ENCODE results near the gene SOBP.

Gene SOBP

GRCh38 chr6:107491138-107491609 lies 1.3 kb downstream of the SOBP start:
- ATAC-seq, result peak; percentile 31
- TF ChIP-seq OSR1 (CRISPR knock-in tag; IDR thresholded peaks at IDR 0.05), result no peak
- no peak for TF ChIP-seq BACH2 (CRISPR knock-in tag; IDR thresholded peaks at IDR 0.05; ENCODE audit: borderline replicate concordance)
- no peak for TF ChIP-seq ZNF8 (CRISPR knock-in tag; IDR thresholded peaks at IDR 0.05)
- no peak for TF ChIP-seq SNAI2 (CRISPR knock-in tag; IDR thresholded peaks at IDR 0.05)
- no peak for TF ChIP-seq GLIS3 (CRISPR knock-in tag; IDR thresholded peaks at IDR 0.05)
- TF ChIP-seq TCF4 (CRISPR knock-in tag; IDR thresholded peaks at IDR 0.05; ENCODE audit: borderline replicate concordance), result no peak; the same call in 1 of the 2 replicates
- no peak for TF ChIP-seq CREB5 (CRISPR knock-in tag; IDR thresholded peaks at IDR 0.05; ENCODE audit: low read depth)

- no peak for ATAC-seq
- TF ChIP-seq CSDC2 (CRISPR knock-in tag; IDR thresholded peaks at IDR 0.05) (no peak), ISL1 (CRISPR knock-in tag; IDR thresholded peaks at IDR 0.05) (no peak), TOX (CRISPR knock-in tag; IDR thresholded peaks at IDR 0.05; ENCODE audit: borderline replicate concordance) (no peak), ZNF70 (CRISPR knock-in tag; IDR thresholded peaks at IDR 0.05) (no peak), ZNF565 (CRISPR knock-in tag; conservative IDR thresholded peaks at IDR 0.05; ENCODE audit: low read depth) (no peak), ZFP3 (CRISPR knock-in tag; IDR thresholded peaks at IDR 0.05) (no peak), RARB (CRISPR knock-in tag; IDR thresholded peaks at IDR 0.05) (no peak), ZNF8 (CRISPR knock-in tag; IDR thresholded peaks at IDR 0.05) (no peak), ESRRG (CRISPR knock-in tag; IDR thresholded peaks at IDR 0.05) (no peak), ARNTL (CRISPR knock-in tag; IDR thresholded peaks at IDR 0.05; ENCODE audit: borderline replicate concordance, low read depth) (no peak), ZC3H10 (CRISPR knock-in tag; IDR thresholded peaks at IDR 0.05) (no peak), SNAI2 (CRISPR knock-in tag; IDR thresholded peaks at IDR 0.05) (no peak), POU6F1 (CRISPR knock-in tag; IDR thresholded peaks at IDR 0.05; ENCODE audit: borderline replicate concordance, low read depth) (no peak), PATZ1 (CRISPR knock-in tag; IDR thresholded peaks at IDR 0.05; ENCODE audit: borderline replicate concordance) (no peak), CREB5 (CRISPR knock-in tag; IDR thresholded peaks at IDR 0.05; ENCODE audit: low read depth) (no peak), PPARA (CRISPR knock-in tag; IDR thresholded peaks at IDR 0.05; ENCODE audit: borderline replicate concordance) (no peak), ZFP30 (CRISPR knock-in tag; IDR thresholded peaks at IDR 0.05) (no peak), CSRNP3 (CRISPR knock-in tag; IDR thresholded peaks at IDR 0.05) (no peak), OSR1 (CRISPR knock-in tag; IDR thresholded peaks at IDR 0.05) (no peak), TSHZ2 (CRISPR knock-in tag; IDR thresholded peaks at IDR 0.05) (no peak)
Measured at GRCh38 chr6:107491760-107492660, 2.1 kb downstream of the SOBP start.

All from SK-N-SH treated with all-trans-retinoic acid at 6 μM for 48 hours (cell line).